Measurements from ENCODE around the gene ID1. TPM values are rescaled to one million over a fixed set of nuclear protein-coding genes. Genes with fewer than 3 reads are reported as not detected.

Gene ID1
- total and polyA plus RNA-seq, 2 of the 13 experiments (the other 11 are each of a cell fraction or from before 2014, with no cell fraction given) = 320 to 419 TPM

DNA sequence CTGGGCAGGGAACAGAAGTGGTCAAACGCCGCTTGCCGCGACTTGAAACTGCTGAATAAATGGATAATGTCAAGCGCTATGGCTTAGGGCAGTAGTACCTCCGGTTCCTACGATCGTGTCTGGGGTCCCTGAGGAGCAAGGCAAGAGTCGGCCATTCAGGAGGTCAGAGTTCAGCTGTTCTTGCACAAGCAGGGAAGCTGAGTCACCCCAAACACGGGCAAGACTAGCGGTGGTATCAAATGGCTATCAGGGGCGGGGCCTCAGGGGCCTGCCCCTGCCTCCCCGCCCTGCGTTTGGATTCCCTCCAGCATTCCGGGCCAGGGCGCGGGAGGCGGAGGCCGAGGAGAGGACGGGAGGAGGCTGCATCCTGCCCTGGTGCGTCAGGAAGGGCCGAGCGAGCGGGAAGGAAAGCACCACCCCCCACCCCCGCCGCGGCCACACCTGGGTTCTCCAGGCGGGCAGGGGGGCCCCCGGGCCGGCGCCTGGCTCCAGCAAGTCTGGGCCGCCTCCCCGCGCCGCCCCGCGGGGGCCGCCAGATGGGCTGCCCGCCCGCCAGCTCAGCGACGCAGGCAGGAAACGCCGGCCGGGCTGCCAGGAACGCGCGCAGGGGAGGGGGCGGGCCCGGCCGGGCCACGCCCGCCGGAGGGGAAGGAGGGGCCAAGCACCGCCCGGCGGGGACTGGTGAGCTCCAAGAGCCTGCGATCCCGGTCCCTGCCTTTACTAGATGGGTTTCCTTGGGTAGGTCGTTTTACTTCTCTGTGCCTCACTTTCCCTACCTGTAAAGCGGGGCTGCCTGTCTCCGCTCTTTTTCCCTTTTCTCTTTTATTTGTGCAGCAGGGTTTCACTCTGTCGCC is 32.2 kb upstream of the ID1 start (continued):
- TF ChIP-seq, protein P1, sequence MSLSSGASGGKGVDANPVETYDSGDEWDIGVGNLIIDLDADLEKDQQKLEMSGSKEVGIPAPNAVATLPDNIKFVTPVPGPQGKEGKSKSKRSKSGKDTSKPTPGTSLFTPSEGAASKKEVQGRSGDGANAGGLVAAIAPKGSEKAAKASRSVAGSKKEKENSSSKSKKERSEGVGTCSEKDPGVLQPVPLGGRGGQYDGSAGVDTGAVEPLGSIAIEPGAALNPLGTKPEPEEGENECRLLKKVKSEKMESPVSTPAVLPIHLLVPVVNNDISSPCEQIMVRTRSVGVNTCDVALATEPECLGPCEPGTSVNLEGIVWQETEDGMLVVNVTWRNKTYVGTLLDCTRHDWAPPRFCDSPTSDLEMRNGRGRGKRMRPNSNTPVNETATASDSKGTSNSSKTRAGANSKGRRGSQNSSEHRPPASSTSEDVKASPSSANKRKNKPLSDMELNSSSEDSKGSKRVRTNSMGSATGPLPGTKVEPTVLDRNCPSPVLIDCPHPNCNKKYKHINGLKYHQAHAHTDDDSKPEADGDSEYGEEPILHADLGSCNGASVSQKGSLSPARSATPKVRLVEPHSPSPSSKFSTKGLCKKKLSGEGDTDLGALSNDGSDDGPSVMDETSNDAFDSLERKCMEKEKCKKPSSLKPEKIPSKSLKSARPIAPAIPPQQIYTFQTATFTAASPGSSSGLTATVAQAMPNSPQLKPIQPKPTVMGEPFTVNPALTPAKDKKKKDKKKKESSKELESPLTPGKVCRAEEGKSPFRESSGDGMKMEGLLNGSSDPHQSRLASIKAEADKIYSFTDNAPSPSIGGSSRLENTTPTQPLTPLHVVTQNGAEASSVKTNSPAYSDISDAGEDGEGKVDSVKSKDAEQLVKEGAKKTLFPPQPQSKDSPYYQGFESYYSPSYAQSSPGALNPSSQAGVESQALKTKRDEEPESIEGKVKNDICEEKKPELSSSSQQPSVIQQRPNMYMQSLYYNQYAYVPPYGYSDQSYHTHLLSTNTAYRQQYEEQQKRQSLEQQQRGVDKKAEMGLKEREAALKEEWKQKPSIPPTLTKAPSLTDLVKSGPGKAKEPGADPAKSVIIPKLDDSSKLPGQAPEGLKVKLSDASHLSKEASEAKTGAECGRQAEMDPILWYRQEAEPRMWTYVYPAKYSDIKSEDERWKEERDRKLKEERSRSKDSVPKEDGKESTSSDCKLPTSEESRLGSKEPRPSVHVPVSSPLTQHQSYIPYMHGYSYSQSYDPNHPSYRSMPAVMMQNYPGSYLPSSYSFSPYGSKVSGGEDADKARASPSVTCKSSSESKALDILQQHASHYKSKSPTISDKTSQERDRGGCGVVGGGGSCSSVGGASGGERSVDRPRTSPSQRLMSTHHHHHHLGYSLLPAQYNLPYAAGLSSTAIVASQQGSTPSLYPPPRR (CRISPR knock-in tag; IDR thresholded peaks at IDR 0.05; ENCODE audit: borderline replicate concordance) = peak; percentile 89
- TF ChIP-seq, protein P2, sequence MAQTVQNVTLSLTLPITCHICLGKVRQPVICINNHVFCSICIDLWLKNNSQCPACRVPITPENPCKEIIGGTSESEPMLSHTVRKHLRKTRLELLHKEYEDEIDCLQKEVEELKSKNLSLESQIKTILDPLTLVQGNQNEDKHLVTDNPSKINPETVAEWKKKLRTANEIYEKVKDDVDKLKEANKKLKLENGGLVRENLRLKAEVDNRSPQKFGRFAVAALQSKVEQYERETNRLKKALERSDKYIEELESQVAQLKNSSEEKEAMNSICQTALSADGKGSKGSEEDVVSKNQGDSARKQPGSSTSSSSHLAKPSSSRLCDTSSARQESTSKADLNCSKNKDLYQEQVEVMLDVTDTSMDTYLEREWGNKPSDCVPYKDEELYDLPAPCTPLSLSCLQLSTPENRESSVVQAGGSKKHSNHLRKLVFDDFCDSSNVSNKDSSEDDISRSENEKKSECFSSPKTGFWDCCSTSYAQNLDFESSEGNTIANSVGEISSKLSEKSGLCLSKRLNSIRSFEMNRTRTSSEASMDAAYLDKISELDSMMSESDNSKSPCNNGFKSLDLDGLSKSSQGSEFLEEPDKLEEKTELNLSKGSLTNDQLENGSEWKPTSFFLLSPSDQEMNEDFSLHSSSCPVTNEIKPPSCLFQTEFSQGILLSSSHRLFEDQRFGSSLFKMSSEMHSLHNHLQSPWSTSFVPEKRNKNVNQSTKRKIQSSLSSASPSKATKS (CRISPR knock-in tag; IDR thresholded peaks at IDR 0.05) = peak; percentile 95
- TF ChIP-seq ZFP82 (CRISPR knock-in tag; IDR thresholded peaks at IDR 0.05; ENCODE audit: borderline replicate concordance) (no peak; the same call in 1 of the 2 replicates), ZZZ3 (CRISPR knock-in tag; IDR thresholded peaks at IDR 0.05; ENCODE audit: borderline replicate concordance) (peak; percentile 39; the same call in 1 of the 2 replicates), IKZF1 (IDR thresholded peaks at IDR 0.05) (no peak), ZNF572 (CRISPR knock-in tag; IDR thresholded peaks at IDR 0.05) (no peak), SYNCRIP (IDR thresholded peaks at IDR 0.05; ENCODE audit: insufficient read depth, low read depth, low read length) (no peak), ZNF567 (CRISPR knock-in tag; IDR thresholded peaks at IDR 0.05; ENCODE audit: borderline replicate concordance) (no peak), ZNF10 (CRISPR knock-in tag; IDR thresholded peaks at IDR 0.05; ENCODE audit: borderline replicate concordance, low read depth) (no peak), PAWR (CRISPR knock-in tag; IDR thresholded peaks at IDR 0.05; ENCODE audit: borderline replicate concordance) (no peak), MEF2D (CRISPR knock-in tag; IDR thresholded peaks at IDR 0.05) (peak; percentile 95), ZNF329 (CRISPR knock-in tag; IDR thresholded peaks at IDR 0.05; ENCODE audit: low read depth) (0 out of 2 replicates have a peak, but pooled peaks have one; percentile 3)
- TF ChIP-seq, protein P3, sequence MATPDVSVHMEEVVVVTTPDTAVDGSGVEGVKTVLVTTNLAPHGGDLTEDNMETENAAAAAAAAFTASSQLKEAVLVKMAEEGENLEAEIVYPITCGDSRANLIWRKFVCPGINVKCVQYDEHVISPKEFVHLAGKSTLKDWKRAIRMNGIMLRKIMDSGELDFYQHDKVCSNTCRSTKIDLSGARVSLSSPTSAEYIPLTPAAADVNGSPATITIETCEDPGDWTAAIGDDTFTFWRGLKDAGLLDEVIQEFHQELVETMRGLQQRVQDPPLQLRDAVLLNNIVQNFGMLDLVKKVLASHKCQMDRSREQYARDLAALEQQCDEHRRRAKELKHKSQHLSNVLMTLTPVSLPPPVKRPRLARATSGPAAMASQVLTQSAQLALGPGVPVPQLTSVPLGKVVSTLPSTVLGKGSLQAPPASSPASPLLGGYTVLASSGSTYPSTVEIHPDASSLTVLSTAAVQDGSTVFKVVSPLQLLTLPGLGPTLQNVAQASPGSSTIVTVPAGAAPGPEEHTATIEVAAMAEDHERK (CRISPR knock-in tag; IDR thresholded peaks at IDR 0.05; ENCODE audit: low read depth) = peak; percentile 59; the same call in 1 of the 2 replicates
- TF ChIP-seq, protein P4, sequence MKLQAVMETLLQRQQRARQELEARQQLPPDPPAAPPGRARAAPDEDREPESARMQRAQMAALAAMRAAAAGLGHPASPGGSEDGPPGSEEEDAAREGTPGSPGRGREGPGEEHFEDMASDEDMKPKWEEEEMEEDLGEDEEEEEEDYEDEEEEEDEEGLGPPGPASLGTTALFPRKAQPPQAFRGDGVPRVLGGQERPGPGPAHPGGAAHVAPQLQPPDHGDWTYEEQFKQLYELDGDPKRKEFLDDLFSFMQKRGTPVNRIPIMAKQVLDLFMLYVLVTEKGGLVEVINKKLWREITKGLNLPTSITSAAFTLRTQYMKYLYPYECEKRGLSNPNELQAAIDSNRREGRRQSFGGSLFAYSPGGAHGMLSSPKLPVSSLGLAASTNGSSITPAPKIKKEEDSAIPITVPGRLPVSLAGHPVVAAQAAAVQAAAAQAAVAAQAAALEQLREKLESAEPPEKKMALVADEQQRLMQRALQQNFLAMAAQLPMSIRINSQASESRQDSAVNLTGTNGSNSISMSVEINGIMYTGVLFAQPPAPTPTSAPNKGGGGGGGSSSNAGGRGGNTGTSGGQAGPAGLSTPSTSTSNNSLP (IDR thresholded peaks at IDR 0.05; ENCODE audit: low read depth, low read length) = peak; percentile 91
- TF ChIP-seq, protein P5, sequence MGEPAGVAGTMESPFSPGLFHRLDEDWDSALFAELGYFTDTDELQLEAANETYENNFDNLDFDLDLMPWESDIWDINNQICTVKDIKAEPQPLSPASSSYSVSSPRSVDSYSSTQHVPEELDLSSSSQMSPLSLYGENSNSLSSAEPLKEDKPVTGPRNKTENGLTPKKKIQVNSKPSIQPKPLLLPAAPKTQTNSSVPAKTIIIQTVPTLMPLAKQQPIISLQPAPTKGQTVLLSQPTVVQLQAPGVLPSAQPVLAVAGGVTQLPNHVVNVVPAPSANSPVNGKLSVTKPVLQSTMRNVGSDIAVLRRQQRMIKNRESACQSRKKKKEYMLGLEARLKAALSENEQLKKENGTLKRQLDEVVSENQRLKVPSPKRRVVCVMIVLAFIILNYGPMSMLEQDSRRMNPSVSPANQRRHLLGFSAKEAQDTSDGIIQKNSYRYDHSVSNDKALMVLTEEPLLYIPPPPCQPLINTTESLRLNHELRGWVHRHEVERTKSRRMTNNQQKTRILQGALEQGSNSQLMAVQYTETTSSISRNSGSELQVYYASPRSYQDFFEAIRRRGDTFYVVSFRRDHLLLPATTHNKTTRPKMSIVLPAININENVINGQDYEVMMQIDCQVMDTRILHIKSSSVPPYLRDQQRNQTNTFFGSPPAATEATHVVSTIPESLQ (CRISPR knock-in tag; conservative IDR thresholded peaks at IDR 0.05) = peak; percentile 23; the same call in 1 of the 2 replicates

Data from HepG2 (cell line).